Spleen (tissue), 11 donors: ENCODE results near the gene ZMIZ1. TPM values are rescaled to one million over a fixed set of nuclear protein-coding genes. Genes with fewer than 3 reads are reported as not detected.

ENCODE experiments used
- DNase-seq: peaks from one replicate; pipeline ENCODE4 v3.0.0-alpha.2; 2020
- H3K27ac ChIP-seq, 8 donors: fragments of 200-600 bp; sonication (generic) in 7 of 8; 1 replicate in 4 of 8; 2 replicates in 4 of 8; pipeline versions ENCODE4 v1.5.0 to v1.8.0; 2016 to 2021; ENCODE audit warnings: inconsistent platforms in 4 of 8, mild to moderate bottlenecking in 4 of 8, moderate library complexity in 1 of 8
- H3K27me3 ChIP-seq, 7 donors: fragments of 200-600 bp; sonication (generic) in 6 of 7; replicated peaks in 1 of 7; 1 replicate in 4 of 7; 2 replicates in 3 of 7; pipeline versions ENCODE4 v1.5.0 to v1.8.0; 2016 to 2021; ENCODE audit warnings: inconsistent platforms in 3 of 7, mild to moderate bottlenecking in 1 of 7
- H3K36me3 ChIP-seq, 6 donors: fragments of 200-600 bp; sonication (generic) in 5 of 6; 1 replicate in 4 of 6; 2 replicates in 2 of 6; pipeline versions ENCODE4 v1.5.0 to v1.8.0; 2016 to 2021; ENCODE audit warnings: inconsistent platforms in 2 of 6
- H3K4me1 ChIP-seq, 6 donors: fragments of 200-600 bp; sonication (generic) in 5 of 6; 1 replicate in 3 of 6; 2 replicates in 3 of 6; pipeline versions ENCODE4 v1.5.0 to v1.8.0; 2016 to 2021; ENCODE audit warnings: inconsistent platforms in 3 of 6
- H3K4me3 ChIP-seq, 8 donors: fragments of 200-600 bp; sonication (generic) in 7 of 8; 1 replicate in 4 of 8; 2 replicates in 4 of 8; pipeline versions ENCODE4 v1.5.0 to v1.8.0; 2016 to 2021; ENCODE audit warnings: inconsistent platforms in 4 of 8, mild to moderate bottlenecking in 4 of 8, moderate library complexity in 2 of 8
- H3K9me3 ChIP-seq, 8 donors: fragments of 200-600 bp; sonication (generic) in 7 of 8; 1 replicate in 4 of 8; 2 replicates in 4 of 8; pipeline versions ENCODE4 v1.5.0 to v1.8.0; 2016 to 2021; ENCODE audit warnings: inconsistent platforms in 4 of 8
- POLR2A ChIP-seq, 3 donors: fragments of 450-650 bp; IDR thresholded peaks; one replicate each; pipeline ENCODE4 v1.5.1; 2017; ENCODE audit warnings: antibody characterized with exemption in 3 of 3, mild to moderate bottlenecking in 1 of 3
- POLR2AphosphoS5 ChIP-seq, 3 donors: sonication (generic); formaldehyde crosslinking; IDR thresholded peaks; one replicate each; pipeline ENCODE4 v1.5.1; 2017; ENCODE audit warnings: antibody characterized with exemption in 3 of 3
- WGBS, 5 donors: extraction: QIAGEN DNeasy Blood & Tissue Kit in 3 of 5; methylation state at CpG; one replicate each; pipeline versions ENCODE4 v1.1.5 to v1.1.7; 2013 to 2018; 5-methylcytosine and 5-hydroxymethylcytosine counted together
- intact Hi-C: fragments of 100-400 bp; cut with DNase I; formaldehyde crosslinking; loops from one replicate; pipeline ENCODE4 v1.15.0; 2023; ENCODE audit warnings: low total_unique reads
- polyA plus RNA-seq, 3 donors: library from polyadenylated mRNA; stranded (reverse); fragments of 200-250 nt; gene quantifications; one replicate each; pipeline ENCODE4 v1.2.1, GENCODE V29; 2013
- total RNA-seq, 7 donors: library from RNA; depleted of rRNA in 3 of 7; stranded (reverse); fragments of >200 nt in 3 of 7; fragmentation: NEBNext Ultra II Directional in 4 of 7; extraction: Animal tissue kit (Norgen Biotek cat#: 25700) in 4 of 7; gene quantifications; one replicate each; pipeline versions ENCODE4 v1.1.0 to v1.2.1, GENCODE V29; 2016 to 2021
- TF ChIP-seq, protein P1 (sequence below), 11 experiments: fragments of 200-600 bp in 7 of 11; fragments of 450-650 bp in 4 of 11; sonication (generic) in 4 of 11; IDR thresholded peaks in 8 of 11; conservative IDR thresholded peaks in 3 of 11; 1 replicate in 7 of 11; 2 replicates in 4 of 11; pipeline versions ENCODE4 v1.4.0 to v1.8.0; 2016 to 2021; ENCODE audit warnings: antibody characterized with exemption in 11 of 11, inconsistent platforms in 4 of 11, mild to moderate bottlenecking in 1 of 11
- donor health status: healthy with polysubstance abuse.
- donor health status: DM: no; HTN: no; CAD: no; lungs with moderate emphysema.
- donor health status: DM: no; HTN: no; CAD: no.
- donor health status: Bipolar disorder and iron deficiency.
- donor health status: healthy.
- donor health status: DM: no; HTN: no; CAD: no.
- donor health status: DM: yes; HTN: yes; CAD: no.

ZMIZ1 gene
- total and polyA plus RNA-seq, 10 donors: 10.7 to 210 (median 125) TPM

DNA sequence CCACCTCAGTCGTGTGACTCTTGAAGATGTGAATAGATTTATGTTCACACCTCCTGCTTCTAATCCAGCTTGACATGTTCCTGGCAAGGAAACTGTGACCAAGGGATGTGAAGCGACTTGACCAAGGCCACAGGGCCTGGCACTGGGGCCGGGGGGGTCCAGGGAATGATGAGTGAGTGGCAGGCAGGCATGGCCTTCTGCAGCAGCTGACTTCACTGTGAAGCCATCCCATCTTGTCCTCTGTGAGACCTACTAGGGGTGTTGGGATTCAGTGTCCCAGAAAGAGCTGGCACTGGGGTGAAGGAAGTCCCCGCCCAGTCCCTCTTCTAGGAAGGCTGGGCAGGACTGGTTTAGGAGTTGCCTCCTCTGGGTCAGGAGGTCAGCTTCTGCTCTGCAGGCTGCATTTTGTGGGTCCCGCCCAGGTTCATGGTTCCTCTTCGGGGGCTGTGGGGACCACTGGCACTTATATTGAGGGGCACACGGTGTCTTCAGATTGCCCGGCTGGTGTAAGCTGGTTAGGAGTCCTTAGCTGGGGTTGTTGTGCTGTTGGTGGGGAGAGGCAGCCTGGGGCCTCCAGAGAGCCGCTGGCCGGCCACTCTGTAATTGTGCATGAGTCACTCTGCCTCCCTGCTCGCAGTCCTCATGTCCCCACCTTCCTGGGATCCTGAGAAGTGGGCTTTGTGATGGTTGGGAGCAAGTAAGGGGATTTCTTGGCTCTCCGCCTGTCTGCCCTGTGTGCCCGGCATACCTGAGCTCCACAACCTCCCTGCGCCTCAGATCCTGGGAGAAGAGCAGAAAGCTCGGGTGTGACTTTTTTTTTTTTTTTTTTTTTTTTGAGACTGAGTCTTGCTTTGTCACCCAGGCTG is 11.0 kb downstream of the ZMIZ1 start:
- Histone ChIP-seq H3K27ac (peak overlapping the region in 7 of 8 donors; percentile 3 to 96 (median 81)), H3K4me3 (peak overlapping the region in 1 of 8 donors; percentile 25), H3K36me3 (no peaks in the 10 kb centered on the region), H3K9me3 (no peaks in the 10 kb centered on the region), H3K27me3 (peaks cover 0 to 9% (median 0%) of the 10 kb centered on the region in 7 donors), H3K4me1 (peaks cover 69 to 100% (median 93%) of the 10 kb centered on the region in 6 donors)
- intact Hi-C loops: no loop called here
- 49 to 72% (median 55%) methylated on average over 9 to 15 of the region's 15 CpGs for WGBS, 5 donors
- TF ChIP-seq, protein P1, sequence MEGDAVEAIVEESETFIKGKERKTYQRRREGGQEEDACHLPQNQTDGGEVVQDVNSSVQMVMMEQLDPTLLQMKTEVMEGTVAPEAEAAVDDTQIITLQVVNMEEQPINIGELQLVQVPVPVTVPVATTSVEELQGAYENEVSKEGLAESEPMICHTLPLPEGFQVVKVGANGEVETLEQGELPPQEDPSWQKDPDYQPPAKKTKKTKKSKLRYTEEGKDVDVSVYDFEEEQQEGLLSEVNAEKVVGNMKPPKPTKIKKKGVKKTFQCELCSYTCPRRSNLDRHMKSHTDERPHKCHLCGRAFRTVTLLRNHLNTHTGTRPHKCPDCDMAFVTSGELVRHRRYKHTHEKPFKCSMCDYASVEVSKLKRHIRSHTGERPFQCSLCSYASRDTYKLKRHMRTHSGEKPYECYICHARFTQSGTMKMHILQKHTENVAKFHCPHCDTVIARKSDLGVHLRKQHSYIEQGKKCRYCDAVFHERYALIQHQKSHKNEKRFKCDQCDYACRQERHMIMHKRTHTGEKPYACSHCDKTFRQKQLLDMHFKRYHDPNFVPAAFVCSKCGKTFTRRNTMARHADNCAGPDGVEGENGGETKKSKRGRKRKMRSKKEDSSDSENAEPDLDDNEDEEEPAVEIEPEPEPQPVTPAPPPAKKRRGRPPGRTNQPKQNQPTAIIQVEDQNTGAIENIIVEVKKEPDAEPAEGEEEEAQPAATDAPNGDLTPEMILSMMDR (IDR thresholded peaks at IDR 0.05 in 8 of 11, conservative IDR thresholded peaks at IDR 0.05 in 3 of 11): no peak
- peak; percentile 50 to 73 (median 54) for TF ChIP-seq POLR2AphosphoS5 (IDR thresholded peaks at IDR 0.05)
- no peak for DNase-seq

GRCh38 chr10:79081353-79082034 is 12.7 kb downstream of the ZMIZ1 start:
- Histone ChIP-seq H3K4me1 (peaks cover 75 to 100% (median 94%) of the 10 kb centered on the region in 6 donors), H3K36me3 (no peaks in the 10 kb centered on the region), H3K27ac (peak overlapping the region in 7 of 8 donors; percentile 26 to 96 (median 81)), H3K9me3 (no peaks in the 10 kb centered on the region), H3K4me3 (no peak overlapping the region), H3K27me3 (peaks cover 0 to 9% (median 0%) of the 10 kb centered on the region in 7 donors)
- whole genome bisulfite sequencing, 5 donors: 39 to 57% (median 43%) methylated on average over 10 to 12 of the region's 12 CpGs
- DNase-seq: no peak
- TF ChIP-seq POLR2A (IDR thresholded peaks at IDR 0.05) (no peak), POLR2AphosphoS5 (IDR thresholded peaks at IDR 0.05) (peak in 2 of 3 donors; percentile 27 to 39)
- intact Hi-C loops: no loop called here

GRCh38 chr10:79082035-79082373 is 13.2 kb downstream of the ZMIZ1 start:
- Histone ChIP-seq H3K27ac (peak overlapping the region in 7 of 8 donors; percentile 15 to 96 (median 81)), H3K27me3 (peaks cover 0 to 9% (median 0%) of the 10 kb centered on the region in 7 donors), H3K4me1 (peaks cover 71 to 100% (median 92%) of the 10 kb centered on the region in 6 donors), H3K36me3 (no peaks in the 10 kb centered on the region), H3K4me3 (no peak overlapping the region), H3K9me3 (no peaks in the 10 kb centered on the region)
- no peak for DNase-seq
- intact Hi-C loops: no loop called here
- WGBS, 5 donors: 39 to 72% (median 56%) methylated on average over 6 of the region's 6 CpGs
- TF ChIP-seq, protein P1 (IDR thresholded peaks at IDR 0.05 in 8 of 11, conservative IDR thresholded peaks at IDR 0.05 in 3 of 11): no peak
- no peak for TF ChIP-seq POLR2A (IDR thresholded peaks at IDR 0.05)

DNA sequence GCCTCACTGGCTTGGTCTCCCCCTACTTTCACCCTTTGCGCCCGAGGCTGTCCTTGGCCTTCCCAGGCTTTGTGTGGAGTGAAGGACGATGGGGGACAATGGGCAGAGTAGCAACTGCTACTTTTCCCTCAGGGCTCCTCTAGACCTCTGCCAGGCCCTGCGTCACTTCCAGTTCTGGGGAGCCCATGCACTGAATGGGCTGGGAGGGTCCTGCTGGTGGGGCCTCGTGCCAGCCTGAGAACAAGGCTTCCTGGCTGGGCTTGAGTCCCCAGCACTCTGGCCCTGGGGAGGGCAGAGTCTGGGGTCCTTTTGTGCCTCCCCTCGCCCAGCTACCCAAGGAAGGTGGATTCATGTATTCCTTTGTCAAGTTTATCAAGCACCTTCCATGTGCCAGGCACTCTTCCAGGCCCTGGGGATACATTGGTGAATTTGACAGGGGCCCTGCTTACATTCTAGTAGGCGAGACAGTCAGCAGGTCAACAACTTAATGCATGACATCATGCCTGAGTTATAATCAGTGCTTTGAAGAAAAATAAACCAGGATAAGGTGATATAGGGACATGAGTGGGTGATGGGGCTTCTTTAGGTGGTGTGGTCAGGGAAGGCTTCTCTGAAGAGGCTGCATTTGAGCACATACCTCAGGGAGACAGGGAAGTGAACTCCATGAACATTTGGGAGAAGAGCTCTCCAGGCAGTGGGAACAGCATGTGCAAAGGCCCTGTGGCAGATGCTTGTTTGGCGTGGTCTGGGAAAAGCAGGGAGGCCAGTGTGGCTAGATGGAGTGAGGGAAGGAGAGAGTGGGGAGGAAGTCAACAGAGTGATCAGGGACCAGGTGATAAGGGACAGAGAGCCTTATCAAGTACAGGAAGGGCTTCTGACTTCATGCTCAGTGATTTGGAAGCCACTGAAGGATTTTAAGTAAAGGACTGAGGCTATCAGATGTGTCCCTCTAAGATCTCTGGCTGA is 14.1 kb downstream of the ZMIZ1 start:
- WGBS, 5 donors: 49 to 76% (median 72%) methylated on average over 5 to 8 of the region's 8 CpGs
- Histone ChIP-seq H3K4me1 (peaks cover 77 to 100% (median 95%) of the 10 kb centered on the region in 6 donors), H3K27me3 (peaks cover 0 to 9% (median 0%) of the 10 kb centered on the region in 7 donors), H3K9me3 (no peaks in the 10 kb centered on the region), H3K36me3 (no peaks in the 10 kb centered on the region), H3K27ac (peak overlapping the region; percentile 0 to 96 (median 78)), H3K4me3 (no peak overlapping the region)
- TF ChIP-seq POLR2AphosphoS5 (IDR thresholded peaks at IDR 0.05): peak; percentile 56 to 77 (median 71)
- TF ChIP-seq, protein P1 (IDR thresholded peaks at IDR 0.05 in 8 of 11, conservative IDR thresholded peaks at IDR 0.05 in 3 of 11): no peak
- intact Hi-C loops: no loop called here
- DNase-seq: peak; percentile 82
